HG02884 (cell line): ENCODE measurements around the gene PANX2.

Experiments used
- ATAC-seq: cut with Tn5 transposase; IDR thresholded peaks from one replicate; pipeline ENCODE4 v1.9.1; 2021; ENCODE audit warnings: mild to moderate bottlenecking, moderate library complexity; ENCODE audit not compliant: unreplicated experiment

PANX2 gene

DNA sequence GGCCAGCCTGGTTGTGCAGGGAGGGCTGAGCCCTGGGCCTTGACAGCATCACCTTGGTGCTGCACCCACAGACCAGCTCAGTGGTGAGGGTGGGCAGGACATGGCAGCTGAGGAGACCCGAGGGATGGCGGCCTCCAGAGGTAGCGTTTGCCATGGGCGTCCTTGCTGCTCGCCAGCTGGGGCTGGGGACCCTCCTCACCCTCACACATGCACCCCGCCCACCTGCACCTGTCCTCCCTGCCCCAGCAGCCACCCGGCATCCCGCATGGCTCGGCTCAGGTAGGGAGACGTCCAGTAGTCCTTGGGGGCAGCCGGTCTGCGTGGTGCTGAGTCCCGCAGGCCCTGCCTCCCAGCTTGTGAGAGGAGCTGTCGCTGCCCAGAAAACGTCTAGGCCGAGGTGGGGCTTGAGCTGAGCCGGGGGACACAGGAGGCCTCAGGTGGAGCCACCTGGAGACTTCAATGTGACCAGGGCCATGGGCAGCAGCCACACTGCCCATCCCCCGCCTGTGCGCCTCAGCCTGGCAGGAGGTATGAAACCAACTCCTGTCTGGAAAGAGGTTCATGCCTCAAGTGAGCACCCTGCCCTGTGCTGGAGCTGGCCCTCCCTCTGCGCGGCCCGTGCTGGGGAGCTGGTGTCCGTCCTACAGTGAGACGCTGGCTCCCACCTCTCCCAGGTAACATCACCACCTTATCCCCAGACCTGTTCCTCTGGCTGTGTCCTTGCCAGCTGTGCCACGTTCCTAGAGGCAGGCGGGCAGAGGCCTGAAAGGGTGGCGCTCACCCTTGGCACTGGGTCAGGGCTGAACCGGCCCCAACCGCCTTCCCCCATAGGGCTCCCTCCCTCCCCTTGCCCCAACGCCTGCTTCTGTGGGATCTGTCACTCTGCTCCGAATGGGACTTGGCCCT is 11.9 kb downstream of the PANX2 start:
- ATAC-seq = no peak

DNA sequence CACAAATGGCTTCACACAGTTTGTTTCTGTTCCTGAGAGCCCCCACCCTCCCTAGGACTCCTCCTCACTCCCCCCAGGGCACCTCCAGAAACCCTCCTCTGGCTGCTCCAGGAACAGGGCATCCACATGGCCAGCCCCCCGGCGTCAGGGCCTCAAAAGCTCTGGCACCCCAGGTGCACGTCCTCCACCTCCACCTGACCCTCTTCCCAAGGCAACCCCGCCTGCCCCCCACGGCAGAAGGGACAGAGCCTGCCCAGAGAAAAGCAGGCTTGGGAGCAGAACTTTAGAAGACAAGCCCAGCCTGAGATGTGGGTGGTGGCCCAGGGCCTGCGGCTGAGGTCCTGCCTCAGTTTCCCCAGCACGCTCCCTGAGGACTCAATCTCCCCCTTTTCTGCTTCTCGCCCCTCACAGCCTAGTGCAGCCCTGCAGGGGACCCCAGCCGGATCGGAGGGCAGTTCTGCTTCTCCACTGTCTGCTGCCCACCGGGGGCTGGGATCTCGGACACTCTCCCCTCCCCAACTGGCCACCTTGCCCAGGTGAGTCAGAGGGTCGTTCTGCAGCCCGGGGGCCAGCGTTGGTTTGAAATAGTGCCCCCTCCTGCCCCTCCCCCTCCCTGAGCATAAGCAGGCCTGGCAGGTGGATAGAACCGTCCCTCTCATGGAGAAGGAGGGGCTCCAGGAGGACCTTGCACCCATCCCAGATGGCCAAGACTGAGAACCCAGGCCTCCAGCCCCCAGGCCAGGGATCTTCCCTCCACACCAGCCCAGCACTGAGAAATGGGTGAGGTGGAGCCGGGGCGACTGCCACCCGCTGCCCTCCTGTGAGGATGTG is 12.8 kb downstream of the PANX2 start:
- no peak for ATAC-seq

DNA sequence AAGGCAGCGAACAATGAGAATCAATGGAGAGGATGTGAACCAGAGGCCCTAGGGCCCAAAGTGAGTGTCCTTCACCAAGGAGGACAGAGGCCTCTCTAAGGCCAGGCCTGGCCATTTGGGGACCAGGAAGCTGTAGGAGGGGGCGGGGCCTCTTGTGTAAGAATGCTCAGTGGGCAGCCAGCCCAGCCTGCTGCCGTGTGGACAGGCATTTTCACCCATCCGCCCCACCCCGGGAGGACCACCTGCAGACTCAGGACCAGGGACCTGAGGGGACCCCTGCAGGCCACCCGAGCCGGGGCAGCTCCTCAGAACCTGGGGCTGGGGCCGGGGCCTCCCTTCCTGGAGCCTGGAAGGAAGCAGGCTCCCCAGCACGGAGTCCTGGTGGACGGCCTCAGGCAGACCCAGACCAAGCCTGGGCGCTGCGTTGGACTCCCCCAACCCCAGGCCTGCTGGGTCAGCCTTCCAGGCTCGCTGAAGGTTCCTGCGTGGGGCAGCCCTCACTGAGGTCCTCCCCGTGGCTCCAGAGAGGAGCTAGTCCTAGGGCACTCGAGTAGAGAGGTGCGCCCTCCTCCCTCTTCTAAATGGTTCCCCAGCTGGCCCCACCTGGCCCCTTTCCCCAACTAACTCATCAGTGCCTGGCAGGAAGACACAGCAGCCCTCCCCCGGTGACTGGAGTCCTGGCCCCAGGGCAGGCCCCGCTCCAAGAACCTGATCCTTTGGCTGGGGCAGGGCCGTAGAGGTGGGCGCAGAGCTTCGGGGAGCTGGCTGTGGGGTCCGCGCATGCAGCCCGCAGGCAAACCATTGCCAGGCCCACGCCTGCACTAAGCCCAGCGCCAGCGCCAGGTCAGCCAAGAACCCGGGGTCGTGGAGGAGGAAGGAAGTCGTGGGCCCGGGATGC is 13.7 kb downstream of the PANX2 start:
- no peak for ATAC-seq

DNA sequence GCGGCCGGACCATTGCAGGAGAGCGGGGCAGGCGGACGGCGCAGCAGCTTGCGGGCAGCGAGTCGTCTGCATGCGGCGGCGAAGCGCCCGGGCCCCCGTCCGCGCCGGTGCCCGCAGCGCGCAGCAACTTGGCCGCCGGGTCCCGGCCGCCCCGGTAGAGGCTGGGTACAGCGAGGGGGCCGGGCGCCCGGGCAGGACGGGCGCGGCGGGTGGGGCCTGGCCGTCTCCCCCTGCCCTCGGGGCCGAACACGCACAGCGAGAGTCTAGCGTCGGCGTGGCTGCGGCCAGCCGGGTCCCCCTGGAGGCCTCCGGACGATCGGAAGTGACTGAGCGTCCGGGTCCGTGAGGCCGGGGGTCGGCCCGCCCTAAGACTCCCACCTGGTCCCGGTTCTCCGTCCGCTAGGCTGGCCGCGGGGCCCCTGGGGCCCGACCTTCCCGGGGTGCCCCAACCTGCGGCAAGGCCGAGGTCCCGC is 14.4 kb downstream of the PANX2 start:
- ATAC-seq = no peak

DNA sequence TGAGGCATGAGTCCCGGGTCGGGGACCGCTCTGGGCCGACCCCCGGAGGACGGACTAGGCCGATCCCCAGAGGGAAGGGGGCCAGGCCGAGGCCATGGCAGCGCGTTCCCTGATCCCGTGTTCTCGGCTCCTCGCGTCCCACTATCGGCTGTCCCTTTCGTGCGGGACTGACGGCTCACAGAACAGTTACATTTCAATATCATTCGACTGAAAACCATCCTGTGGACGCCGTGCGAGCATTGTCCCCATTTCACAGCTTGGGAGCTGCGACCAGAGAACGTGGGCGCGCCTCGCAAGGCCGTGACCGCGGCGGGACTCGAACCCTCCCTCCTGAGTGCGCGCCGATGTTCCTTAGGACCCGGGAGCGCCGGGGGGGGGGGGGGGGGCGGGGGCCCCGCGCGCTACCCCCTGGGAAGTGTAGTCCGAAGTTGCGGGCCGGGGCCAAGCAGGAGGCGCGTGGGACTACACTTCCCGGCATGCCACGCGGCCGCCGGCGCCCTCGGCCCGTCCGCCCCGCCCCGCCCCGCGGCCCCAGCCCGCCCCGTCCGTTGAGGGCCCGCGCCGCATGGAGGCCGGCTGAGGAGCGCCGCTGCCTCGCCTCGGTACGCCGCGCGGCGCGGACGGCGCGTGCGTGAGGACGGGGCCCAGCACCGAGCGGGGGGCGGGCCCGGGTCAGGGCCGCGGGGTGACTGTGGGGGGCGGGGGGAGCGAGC is 15.0 kb downstream of the PANX2 start, which contains the start of gene TRABD:
Gene TRABD (plus strand): TSS at position 539 of the 713 bp plus-strand sequence. CDS start 7,148 bp downstream, outside the sequence.
- no peak for ATAC-seq

DNA sequence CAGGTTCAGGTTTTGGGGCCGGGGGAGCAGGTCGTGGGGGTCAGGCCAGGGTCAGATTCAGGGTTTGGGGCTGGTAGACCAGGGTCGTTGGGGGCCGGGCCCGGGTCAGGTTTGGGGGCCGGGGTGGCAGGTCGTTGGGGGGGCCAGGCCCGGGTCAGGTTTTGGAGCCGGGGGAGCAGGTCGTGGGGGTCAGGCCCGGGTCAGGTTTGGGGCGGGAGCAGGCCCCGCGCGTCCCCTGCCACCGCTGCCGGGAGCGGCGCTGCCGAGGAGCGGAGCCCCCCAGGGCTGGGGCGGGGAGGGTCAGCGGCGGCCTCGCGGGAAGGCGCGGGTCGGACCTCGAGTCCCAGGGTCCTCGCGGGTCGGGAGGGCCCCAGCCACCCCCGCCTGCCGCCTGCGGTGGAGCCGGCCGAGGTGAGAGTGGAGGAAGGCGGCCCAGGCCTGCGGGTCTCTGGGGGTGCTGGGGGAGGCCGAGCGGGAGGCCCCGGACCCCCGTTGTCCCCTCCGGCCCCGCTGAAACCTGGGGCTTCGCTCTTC is 15.7 kb downstream of the PANX2 start:
- ATAC-seq = no peak

DNA sequence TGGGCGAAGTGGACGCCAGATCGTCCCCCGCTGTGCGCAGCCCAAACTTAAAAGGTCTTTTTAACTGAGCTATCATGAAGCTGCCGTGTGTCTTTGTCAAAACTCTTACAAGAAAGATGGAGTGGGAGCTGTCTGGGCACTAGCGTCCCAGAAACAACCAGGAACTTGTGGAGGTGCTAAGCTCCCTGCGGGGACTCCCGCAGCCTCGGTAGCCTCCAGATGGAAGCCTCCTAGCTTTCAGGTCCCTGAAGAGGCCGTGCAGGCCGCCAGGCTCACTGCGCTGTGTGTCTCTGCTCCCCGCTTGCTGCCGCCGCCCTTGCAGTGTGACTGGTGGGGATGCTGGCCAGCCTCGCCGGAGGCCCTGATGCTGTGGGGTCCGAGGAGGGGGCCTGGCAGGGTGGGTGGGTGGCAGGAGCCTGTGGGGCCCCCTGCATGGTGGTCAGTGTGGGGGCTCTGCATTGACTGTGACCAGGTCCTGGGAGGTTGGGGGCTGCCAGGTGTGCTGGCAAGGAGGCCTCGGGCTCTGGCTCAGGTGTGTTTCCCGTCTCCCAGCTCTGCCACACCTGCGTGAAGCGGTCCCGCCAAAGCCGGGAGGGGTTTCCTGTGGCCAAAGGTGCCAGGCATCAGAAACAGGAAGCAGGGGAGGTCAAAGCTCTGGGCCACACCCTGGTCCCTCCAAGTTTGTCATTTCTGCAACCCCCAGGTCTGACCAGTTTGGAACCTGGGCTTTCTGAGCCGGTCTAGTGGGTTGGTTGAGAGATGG is 16.4 kb downstream of the PANX2 start:
- no peak for ATAC-seq

DNA sequence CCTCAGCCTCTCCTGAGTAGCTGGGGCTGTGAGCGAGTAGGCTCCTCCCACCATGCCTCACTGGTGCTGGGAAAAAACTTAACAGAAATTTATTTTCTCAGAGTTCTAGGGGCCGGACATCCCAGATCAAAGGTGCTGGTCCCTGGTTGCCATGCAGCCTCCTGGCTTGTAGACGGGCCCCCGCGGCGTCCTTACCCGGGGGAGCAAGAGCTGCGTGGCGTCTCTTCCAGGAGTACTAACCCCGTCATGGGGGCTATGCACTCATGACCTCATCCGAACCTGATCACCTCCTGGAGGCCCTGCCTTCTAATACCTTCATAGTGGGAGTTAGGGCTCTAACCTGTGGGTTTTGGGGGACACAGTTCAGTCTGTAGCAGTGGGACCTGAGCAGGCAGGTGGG is 17.8 kb downstream of the PANX2 start:
- ATAC-seq = no peak

- no peak for ATAC-seq
Observed at GRCh38 chr22:50189184-50189848, 18.8 kb downstream of the PANX2 start.

DNA sequence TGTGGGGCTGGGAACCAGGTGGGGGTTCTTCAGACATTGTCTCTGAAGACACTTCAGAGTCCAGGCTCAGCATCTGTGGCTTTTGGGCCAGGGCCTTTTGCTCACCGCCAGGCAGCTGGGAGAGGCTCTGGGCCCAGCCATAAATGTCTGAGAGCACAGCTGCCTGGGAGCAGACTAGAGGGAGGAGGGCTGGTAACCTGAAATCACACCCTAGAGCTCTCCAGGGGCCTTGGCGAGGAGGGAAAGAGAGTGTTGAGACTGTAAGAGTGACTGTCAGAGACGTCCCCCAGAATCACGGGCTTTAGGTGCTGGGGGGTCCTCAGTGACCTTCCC is 19.3 kb downstream of the PANX2 start:
- ATAC-seq = no peak

GRCh38 chr22:50190182-50190940 is 19.8 kb downstream of the PANX2 start:
- ATAC-seq = peak; percentile 39

- no peak for ATAC-seq
Observed at GRCh38 chr22:50190941-50191741, 20.6 kb downstream of the PANX2 start.

DNA sequence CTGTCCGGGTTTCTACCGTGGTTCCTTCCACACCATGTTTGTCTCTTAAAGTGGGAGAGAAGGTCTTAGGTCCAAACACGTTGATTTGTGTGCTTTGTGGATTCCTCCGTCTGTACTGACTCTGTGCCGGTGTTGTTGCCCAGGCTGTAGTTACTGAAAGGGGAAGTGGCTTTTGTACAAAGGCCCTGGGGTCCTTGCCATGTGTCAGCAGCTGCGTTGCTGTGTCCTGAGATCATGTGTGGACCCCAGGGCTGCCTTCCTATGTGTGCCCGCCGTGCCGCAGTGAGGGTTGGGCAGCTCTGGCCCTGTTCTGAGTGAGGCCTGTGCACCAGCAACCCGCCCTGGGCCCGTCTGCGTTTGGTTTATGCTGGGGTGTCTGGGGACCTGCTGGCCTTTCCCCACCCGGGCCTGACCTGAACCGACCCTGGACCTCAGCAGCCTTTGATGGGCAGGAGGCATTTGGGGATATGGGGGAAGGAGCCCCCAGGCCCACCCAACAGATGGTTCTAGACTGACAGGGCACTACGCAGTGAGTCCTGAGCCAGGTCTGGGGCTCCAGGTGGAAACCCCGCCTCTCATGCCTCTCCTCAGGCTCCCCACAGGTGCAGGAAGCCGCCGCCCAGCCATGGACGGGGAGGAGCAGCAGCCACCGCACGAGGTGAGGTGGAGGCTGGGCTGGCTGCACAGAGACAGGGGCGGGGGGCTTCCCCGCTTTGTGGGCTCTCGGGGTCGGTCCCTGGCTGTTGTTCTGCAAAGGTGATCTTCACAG is 22.1 kb downstream of the PANX2 start:
- no peak for ATAC-seq

GRCh38 chr22:50193621-50194020 is 23.1 kb downstream of the PANX2 start:
- no peak for ATAC-seq

- ATAC-seq = no peak
Observed at GRCh38 chr22:50194037-50194805, 23.7 kb downstream of the PANX2 start.

GRCh38 chr22:50196256-50196655 is 25.7 kb downstream of the PANX2 start:
- no peak for ATAC-seq
